HAP-1 (cell line): ENCODE measurements around the gene RAD51B.

ENCODE experiments used
- DNase-seq, 2 experiments: peaks; one replicate each; pipeline ENCODE4 v3.0.0-alpha.2; 2016 to 2020; ENCODE audit warnings: low spot score in 2 of 2
- H3K27me3 ChIP-seq: fragments of 250-450 bp; sonication (Bioruptor Pico); 2 replicates; pipeline ENCODE4 v1.5.1; 2020; ENCODE audit warnings: low read depth, mild to moderate bottlenecking, moderate library complexity
- H3K36me3 ChIP-seq: fragments of 250-450 bp; sonication (Bioruptor Pico); replicated peaks from 2 replicates; pipeline ENCODE4 v1.5.1; 2020; ENCODE audit warnings: mild to moderate bottlenecking
- H3K4me1 ChIP-seq: fragments of 250-450 bp; sonication (Bioruptor Pico); 2 replicates; pipeline ENCODE4 v1.5.1; 2020; ENCODE audit warnings: mild to moderate bottlenecking
- H3K4me3 ChIP-seq: fragments of 250-450 bp; sonication (Bioruptor Pico); 2 replicates; pipeline ENCODE4 v1.5.1; 2020; ENCODE audit warnings: mild to moderate bottlenecking, moderate library complexity
- H3K9me3 ChIP-seq: fragments of 250-450 bp; sonication (Bioruptor Pico); 2 replicates; pipeline ENCODE4 v1.5.1; 2020; ENCODE audit warnings: mild to moderate bottlenecking, moderate library complexity
- in situ Hi-C: fragments of 300-500 bp; cut with MboI; formaldehyde crosslinking; loops from 3 replicates; pipeline ENCODE4 v1.14.3; 2020; ENCODE audit warnings: low sequenced_read_pairs, inconsistent platforms, mixed read lengths

Gene RAD51B

GRCh38 chr14:68306265-68306933 is 486.8 kb downstream of the RAD51B start:
- Histone ChIP-seq H3K4me3 (no peak overlapping the region), H3K9me3 (no peaks in the 10 kb centered on the region), H3K36me3 (no peaks in the 10 kb centered on the region), H3K27me3 (no peaks in the 10 kb centered on the region), H3K4me1 (no peaks in the 10 kb centered on the region)
- DNase-seq: no peak
- in situ Hi-C loops: no loop called here

DNA sequence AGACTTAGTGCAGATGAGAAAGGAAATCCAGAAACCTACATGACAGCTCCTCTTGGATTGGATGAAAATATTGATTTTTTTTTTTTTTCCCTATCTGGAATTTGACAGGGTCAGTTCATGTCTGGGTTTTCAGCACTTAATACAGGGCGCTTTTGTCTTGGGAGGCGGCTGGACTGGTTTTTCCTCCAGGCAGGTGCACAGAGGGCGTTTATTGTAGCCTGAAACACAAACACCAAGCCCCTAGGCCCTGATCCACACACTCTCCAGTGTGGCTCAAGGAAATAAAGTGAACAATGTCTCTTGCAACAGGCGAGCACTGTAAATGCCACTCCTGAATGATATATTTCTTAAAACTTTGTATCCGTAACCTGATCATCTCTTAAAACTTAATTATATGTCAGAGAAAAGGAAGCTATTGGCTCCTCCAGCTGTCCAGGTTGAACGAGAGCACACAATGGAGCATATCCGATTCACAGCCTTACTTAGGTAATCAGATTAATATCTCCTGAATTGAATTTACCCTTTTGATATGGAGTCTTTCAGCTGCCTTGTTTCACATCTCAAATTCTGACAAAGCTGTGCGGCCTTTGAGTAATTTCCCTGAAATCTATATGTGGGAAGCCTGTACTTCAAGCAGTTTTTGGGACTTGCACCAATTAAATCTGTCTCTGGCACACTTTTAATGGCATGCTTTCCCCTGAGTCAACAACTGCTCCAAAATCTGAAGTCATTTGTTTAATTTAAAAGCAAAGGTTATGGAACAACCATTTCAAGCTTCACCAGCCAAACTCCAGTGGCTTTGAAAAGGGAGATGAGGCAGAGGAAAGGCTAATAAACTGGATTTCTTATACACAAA is 487.6 kb downstream of the RAD51B start:
- in situ Hi-C loops: no loop called here
- Histone ChIP-seq H3K36me3 (no peaks in the 10 kb centered on the region), H3K9me3 (no peaks in the 10 kb centered on the region), H3K27me3 (no peaks in the 10 kb centered on the region), H3K4me3 (no peak overlapping the region), H3K4me1 (no peaks in the 10 kb centered on the region)
- no peak for DNase-seq

DNA sequence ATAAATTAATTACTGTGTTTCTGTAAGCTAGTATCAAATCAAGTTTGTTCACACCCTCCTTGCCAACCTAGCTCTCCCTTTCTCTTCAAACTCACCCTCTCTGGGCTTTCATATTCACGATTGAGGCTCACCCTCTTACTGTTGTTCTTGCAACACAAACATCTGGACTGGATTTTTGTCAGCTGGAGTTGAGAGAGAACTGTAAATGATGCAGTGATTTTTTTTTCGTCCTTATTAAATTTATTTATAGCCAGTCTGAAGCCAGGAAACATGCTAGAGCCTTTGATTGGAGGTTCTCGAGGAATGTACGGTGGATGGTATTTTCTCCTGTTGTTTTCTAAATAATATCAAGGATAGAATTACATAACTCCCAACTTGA is 488.2 kb downstream of the RAD51B start:
- no peaks in the 10 kb centered on the region for H3K9me3 ChIP-seq
- DNase-seq: no peak
- H3K27me3 ChIP-seq: no peaks in the 10 kb centered on the region
- H3K36me3 ChIP-seq: no peaks in the 10 kb centered on the region
- H3K4me3 ChIP-seq: no peak overlapping the region
- no peaks in the 10 kb centered on the region for H3K4me1 ChIP-seq
- in situ Hi-C loops: no loop called here

GRCh38 chr14:68308726-68309520 is 489.3 kb downstream of the RAD51B start:
- in situ Hi-C loops: no loop called here
- H3K4me1 ChIP-seq: no peaks in the 10 kb centered on the region
- no peaks in the 10 kb centered on the region for H3K36me3 ChIP-seq
- no peak overlapping the region for H3K4me3 ChIP-seq
- DNase-seq: no peak
- no peaks in the 10 kb centered on the region for H3K27me3 ChIP-seq
- no peaks in the 10 kb centered on the region for H3K9me3 ChIP-seq

DNA sequence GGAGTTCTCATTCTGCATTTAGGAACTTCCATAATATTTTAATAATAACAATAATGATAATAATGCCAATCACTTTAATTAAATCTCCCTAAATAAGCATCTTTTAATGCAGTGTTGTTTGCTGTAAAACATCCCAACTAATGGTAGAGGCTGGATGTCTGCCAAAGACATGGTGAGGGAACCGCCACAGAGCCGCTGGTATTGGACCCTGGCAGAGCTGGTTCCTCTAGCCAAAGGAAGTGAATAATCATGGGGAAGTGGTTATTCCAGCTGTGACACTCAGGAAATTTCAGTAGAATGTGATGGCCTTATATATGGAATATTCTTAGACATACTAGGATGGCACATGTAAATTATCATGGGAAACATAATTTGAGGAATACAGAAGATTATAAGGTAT is 490.0 kb downstream of the RAD51B start:
- Histone ChIP-seq H3K9me3 (no peaks in the 10 kb centered on the region), H3K4me3 (no peak overlapping the region), H3K4me1 (no peaks in the 10 kb centered on the region), H3K36me3 (no peaks in the 10 kb centered on the region), H3K27me3 (no peaks in the 10 kb centered on the region)
- no peak for DNase-seq
- in situ Hi-C loops: no loop called here

DNA sequence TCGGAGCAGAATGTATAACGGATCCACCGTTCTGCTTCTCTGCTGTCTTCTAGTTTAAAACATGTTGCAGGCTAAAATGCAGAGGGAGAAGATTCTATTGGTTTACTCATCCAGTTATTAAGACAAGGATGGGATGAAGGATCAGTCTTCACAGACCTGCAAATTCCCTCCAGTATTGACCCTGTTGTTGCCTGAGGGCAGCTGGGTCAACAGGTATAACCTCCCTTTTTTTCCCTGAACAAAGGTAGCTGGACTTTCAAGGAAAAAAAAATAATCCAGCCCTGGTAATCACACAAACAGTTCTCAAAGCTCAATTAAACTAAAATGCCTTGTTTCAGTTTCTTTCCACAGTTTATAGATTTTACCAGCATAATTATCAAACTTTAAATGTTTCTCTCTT is 492.7 kb downstream of the RAD51B start:
- no peaks in the 10 kb centered on the region for H3K36me3 ChIP-seq
- no peaks in the 10 kb centered on the region for H3K4me1 ChIP-seq
- no peaks in the 10 kb centered on the region for H3K9me3 ChIP-seq
- no peaks in the 10 kb centered on the region for H3K27me3 ChIP-seq
- in situ Hi-C loops: no loop called here
- H3K4me3 ChIP-seq: no peak overlapping the region
- DNase-seq: no peak

GRCh38 chr14:68312884-68313610 is 493.5 kb downstream of the RAD51B start:
- no peaks in the 10 kb centered on the region for H3K4me1 ChIP-seq
- in situ Hi-C loops: no loop called here
- no peak for DNase-seq
- H3K9me3 ChIP-seq: no peaks in the 10 kb centered on the region
- no peak overlapping the region for H3K4me3 ChIP-seq
- no peaks in the 10 kb centered on the region for H3K27me3 ChIP-seq
- no peaks in the 10 kb centered on the region for H3K36me3 ChIP-seq

- no peak overlapping the region for H3K4me3 ChIP-seq
- H3K36me3 ChIP-seq: no peaks in the 10 kb centered on the region
- no peak for DNase-seq
- no peaks in the 10 kb centered on the region for H3K9me3 ChIP-seq
- in situ Hi-C loops: no loop called here
- no peaks in the 10 kb centered on the region for H3K27me3 ChIP-seq
- H3K4me1 ChIP-seq: no peaks in the 10 kb centered on the region
These were observed 495.1 kb downstream of the RAD51B start for GRCh38 chr14:68314642-68315041.

GRCh38 chr14:68315081-68315480 is 495.5 kb downstream of the RAD51B start:
- in situ Hi-C loops: no loop called here
- Histone ChIP-seq H3K4me1 (no peaks in the 10 kb centered on the region), H3K27me3 (no peaks in the 10 kb centered on the region), H3K36me3 (no peaks in the 10 kb centered on the region), H3K4me3 (no peak overlapping the region), H3K9me3 (no peaks in the 10 kb centered on the region)
- no peak for DNase-seq

DNA sequence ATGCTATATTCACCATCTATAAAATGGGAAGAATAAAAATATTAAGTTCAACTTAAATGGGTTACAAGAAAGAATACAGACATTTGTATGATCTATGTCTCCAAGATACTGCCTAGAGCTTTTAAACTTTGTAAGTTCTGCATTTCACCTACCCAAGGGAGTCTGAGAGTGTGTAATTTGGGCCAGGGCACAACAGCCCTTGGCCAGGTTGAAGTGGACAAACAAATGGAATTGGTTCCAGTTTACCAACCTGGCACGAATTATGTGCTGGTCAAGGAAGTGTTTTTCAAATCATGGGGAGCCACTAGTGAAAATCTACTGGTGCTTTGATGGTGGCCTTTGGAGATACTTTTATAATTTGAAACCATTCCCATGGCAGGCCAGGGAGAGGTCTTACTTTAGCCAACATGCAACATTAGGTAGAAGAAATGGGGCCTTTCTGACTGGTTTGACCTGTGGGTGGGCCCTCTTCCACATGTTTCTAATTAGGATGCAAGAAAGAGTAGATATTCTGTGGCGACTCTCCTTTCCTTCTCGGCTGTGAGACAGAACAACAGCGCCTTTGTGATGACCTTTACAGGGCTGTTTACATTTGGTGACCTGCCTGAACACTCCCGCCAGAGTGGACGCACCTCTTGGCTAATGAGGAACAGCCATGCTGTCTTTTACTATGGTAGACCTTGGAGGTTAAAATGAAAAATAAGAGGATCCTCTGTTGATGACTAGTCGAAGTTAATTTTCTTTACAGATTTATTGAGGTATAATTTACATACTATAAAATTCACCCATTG is 496.7 kb downstream of the RAD51B start:
- Histone ChIP-seq H3K4me3 (no peak overlapping the region), H3K27me3 (no peaks in the 10 kb centered on the region), H3K4me1 (no peaks in the 10 kb centered on the region), H3K9me3 (no peaks in the 10 kb centered on the region), H3K36me3 (no peaks in the 10 kb centered on the region)
- in situ Hi-C loops: no loop called here
- DNase-seq: no peak

GRCh38 chr14:68317239-68317638 is 497.7 kb downstream of the RAD51B start:
- in situ Hi-C loops: no loop called here
- no peak overlapping the region for H3K4me3 ChIP-seq
- H3K9me3 ChIP-seq: no peaks in the 10 kb centered on the region
- no peaks in the 10 kb centered on the region for H3K27me3 ChIP-seq
- H3K36me3 ChIP-seq: no peaks in the 10 kb centered on the region
- H3K4me1 ChIP-seq: no peaks in the 10 kb centered on the region
- DNase-seq: no peak

- in situ Hi-C loops: no loop called here
- Histone ChIP-seq H3K4me1 (no peaks in the 10 kb centered on the region), H3K9me3 (no peaks in the 10 kb centered on the region), H3K27me3 (no peaks in the 10 kb centered on the region), H3K36me3 (no peaks in the 10 kb centered on the region), H3K4me3 (no peak overlapping the region)
- DNase-seq: no peak
These were observed 499.2 kb downstream of the RAD51B start for GRCh38 chr14:68318828-68319227.

GRCh38 chr14:68320495-68320894 is 500.9 kb downstream of the RAD51B start:
- H3K36me3 ChIP-seq: no peaks in the 10 kb centered on the region
- in situ Hi-C loops: no loop called here
- H3K4me1 ChIP-seq: no peaks in the 10 kb centered on the region
- no peaks in the 10 kb centered on the region for H3K9me3 ChIP-seq
- no peak for DNase-seq
- no peak overlapping the region for H3K4me3 ChIP-seq
- no peaks in the 10 kb centered on the region for H3K27me3 ChIP-seq
